Bronchial epithelial cell (primary cell): ENCODE measurements around the gene MRPS15. TPM values are rescaled to one million over a fixed set of nuclear protein-coding genes. Genes with fewer than 3 reads are reported as not detected.
"Not testable (repeated sequence)": the region's sequence is repeated elsewhere in the genome, so short reads cannot be mapped to it uniquely, and the experiment has no call there.

Source experiments
- DNase-seq: peaks from one replicate; pipeline ENCODE4 v3.0.0-alpha.2; 2010; ENCODE audit warnings: low read depth
- FAIRE-seq: peaks from 2 replicates; lab custom pipeline; 2011; peaks lifted over from hg19 to GRCh38; lab: Jason Lieb, UNC
- H3K27me3 ChIP-seq: 2 replicates; pipeline ENCODE4 v1.5.1; 2011; ENCODE audit warnings: low read length; ENCODE audit not compliant: control insufficient read depth, insufficient read depth
- H3K36me3 ChIP-seq: 2 replicates; pipeline ENCODE4 v1.5.1; 2011; ENCODE audit warnings: low read length; ENCODE audit not compliant: control insufficient read depth, insufficient read depth
- H3K4me3 ChIP-seq: 2 replicates; pipeline ENCODE4 v1.5.1; 2011; ENCODE audit warnings: mild to moderate bottlenecking, low read depth, low read length, control low read depth
- total RNA-seq: library from RNA; depleted of rRNA; stranded (reverse); fragments of >200 nt; gene quantifications from 2 replicates; pipeline ENCODE4 v1.2.1, GENCODE V29; 2014
- TF ChIP-seq, protein P1 (sequence below): IDR thresholded peaks from 2 replicates; pipeline ENCODE4 v1.5.1; 2011; ENCODE audit warnings: mild to moderate bottlenecking, moderate library complexity, low read length, control low read depth, inconsistent platforms; ENCODE audit not compliant: insufficient read depth, severe bottlenecking

MRPS15 gene
- total RNA-seq, 1 donor from 2014 or later: 64.5 TPM

DNA sequence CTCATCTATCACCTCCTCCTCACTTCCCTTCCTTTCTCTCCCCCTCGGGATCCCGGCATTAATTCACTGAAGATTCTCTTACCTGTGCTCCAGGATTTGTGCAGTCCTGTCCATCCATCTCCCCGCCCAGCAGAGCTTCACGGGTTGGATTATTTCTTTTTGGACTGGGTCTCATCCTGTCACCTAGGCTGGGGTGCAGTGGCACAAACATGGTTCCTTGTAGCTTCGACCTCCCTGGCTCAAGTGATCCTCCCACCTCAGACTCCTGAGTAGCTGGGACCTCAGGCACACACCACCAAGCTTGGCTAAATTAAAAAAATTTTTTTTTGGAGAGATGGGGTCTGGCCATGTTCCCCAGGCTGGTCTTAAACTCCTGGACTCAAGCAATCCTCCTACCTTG, 30.8 kb upstream of the MRPS15 start:
- H3K36me3 ChIP-seq: no peaks in the 10 kb centered on the region
- FAIRE-seq: no peak

DNA sequence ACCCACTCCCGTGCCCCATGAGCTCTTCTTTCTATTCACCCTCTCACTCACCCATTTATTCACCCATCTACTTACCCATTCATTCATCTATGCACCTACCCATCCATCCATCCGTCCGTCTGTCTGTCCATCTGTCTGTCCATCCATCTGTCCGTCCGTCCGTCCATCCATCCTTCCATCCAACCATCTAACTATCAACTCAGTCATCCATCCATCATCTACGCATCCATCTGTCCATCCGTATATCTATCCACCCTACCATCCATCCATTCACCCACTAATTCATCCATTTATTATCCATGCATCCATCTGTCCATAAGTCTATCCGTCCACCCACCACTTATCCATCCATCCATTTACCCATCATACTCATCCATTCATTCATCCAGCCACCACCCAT, 29.3 kb upstream of the MRPS15 start:
- FAIRE-seq (no peak), DNase-seq (no peak)
- H3K4me3 ChIP-seq: no peak overlapping the region
- H3K27me3 ChIP-seq: no peaks in the 10 kb centered on the region
- H3K36me3 ChIP-seq: no peaks in the 10 kb centered on the region
- TF ChIP-seq, protein P1, sequence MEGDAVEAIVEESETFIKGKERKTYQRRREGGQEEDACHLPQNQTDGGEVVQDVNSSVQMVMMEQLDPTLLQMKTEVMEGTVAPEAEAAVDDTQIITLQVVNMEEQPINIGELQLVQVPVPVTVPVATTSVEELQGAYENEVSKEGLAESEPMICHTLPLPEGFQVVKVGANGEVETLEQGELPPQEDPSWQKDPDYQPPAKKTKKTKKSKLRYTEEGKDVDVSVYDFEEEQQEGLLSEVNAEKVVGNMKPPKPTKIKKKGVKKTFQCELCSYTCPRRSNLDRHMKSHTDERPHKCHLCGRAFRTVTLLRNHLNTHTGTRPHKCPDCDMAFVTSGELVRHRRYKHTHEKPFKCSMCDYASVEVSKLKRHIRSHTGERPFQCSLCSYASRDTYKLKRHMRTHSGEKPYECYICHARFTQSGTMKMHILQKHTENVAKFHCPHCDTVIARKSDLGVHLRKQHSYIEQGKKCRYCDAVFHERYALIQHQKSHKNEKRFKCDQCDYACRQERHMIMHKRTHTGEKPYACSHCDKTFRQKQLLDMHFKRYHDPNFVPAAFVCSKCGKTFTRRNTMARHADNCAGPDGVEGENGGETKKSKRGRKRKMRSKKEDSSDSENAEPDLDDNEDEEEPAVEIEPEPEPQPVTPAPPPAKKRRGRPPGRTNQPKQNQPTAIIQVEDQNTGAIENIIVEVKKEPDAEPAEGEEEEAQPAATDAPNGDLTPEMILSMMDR: no peak

More for the DNA sequence above, 30.8 kb upstream of the MRPS15 start:
- H3K27me3 ChIP-seq: no peaks in the 10 kb centered on the region
- no peak for DNase-seq
- TF ChIP-seq, protein P1: no peak
- H3K4me3 ChIP-seq: no peak overlapping the region

DNA sequence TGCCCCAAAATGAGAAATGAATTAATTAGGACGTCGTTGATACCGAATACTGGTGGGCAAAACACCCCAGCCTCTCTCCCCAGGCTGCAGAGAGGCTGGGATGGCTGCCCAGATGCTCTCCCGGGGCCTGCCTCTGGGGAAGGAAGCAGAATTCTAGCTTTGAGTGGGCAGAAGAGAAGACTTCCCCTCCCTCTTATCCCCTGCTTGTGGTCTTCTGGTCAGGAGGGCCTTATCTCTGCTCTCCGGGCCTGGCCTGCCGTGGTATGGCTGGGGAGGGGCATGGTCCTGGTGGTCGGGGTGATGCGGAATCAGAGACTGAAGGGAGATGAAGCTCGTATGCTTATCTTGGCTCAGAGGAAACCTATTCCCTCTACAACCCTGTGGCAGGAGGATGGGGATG, 28.3 kb upstream of the MRPS15 start:
- FAIRE-seq: no peak
- no peaks in the 10 kb centered on the region for H3K36me3 ChIP-seq
- H3K4me3 ChIP-seq: no peak overlapping the region
- no peaks in the 10 kb centered on the region for H3K27me3 ChIP-seq
- TF ChIP-seq, protein P1: no peak
- DNase-seq: no peak

DNA sequence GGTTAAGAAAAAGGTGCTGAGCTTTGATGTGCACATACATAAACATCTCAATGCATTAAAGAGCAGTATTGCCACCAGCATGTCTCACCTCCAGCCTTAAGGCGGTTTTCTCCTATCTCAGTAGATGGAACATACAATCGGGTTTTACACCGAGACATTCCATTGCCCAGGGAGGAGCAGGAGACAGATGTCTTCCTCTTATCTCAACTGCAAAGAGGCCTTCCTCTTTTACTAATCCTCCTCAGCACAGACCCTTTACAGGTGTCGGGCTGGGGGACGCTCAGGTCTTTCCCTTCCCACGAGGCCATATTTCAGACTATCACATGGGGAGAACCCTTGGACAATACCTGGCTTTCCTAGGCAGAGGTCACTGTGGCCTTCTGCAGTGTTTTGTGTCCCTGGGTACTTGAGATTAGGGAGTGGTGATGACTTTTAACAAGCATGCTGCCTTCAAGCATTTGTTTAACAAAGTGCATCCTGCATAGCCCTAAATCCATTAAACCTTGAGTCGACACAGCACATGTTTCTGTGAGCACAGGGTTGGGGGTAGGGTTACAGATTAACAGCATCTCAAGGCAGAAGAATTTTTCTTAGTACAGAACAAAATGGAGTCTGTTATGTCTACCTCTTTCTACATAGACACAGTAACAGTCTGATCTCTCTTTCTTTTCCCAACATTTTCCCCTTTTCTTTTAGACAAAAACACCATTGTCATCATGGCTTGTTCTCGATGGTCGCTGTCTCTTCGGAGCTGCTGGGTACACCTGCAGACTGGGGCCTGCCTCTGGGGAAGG, 25.3 kb upstream of the MRPS15 start:
- not testable (repeated sequence) for H3K36me3 ChIP-seq, H3K4me3 ChIP-seq, H3K27me3 ChIP-seq, FAIRE-seq, DNase-seq

DNA sequence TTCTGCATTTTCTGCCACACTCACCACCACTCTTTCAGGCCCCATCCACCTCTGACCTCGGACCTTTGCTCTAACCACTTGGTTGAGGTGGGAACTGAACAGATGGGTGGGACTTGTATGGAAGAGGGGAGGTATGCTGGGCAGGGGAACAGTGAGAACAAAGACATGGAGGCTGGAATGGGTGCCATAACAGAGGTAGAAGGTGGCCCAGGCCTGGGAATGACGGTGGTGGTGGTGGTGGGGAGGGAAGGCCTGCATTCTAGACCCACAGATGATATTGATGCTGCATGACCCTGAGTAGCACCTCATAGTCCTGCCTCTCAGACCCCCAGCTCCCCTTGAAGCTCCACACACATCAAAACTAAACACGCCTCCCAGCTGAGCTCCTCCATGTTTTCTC, 23.7 kb upstream of the MRPS15 start:
- FAIRE-seq: no peak
- no peaks in the 10 kb centered on the region for H3K27me3 ChIP-seq

DNA sequence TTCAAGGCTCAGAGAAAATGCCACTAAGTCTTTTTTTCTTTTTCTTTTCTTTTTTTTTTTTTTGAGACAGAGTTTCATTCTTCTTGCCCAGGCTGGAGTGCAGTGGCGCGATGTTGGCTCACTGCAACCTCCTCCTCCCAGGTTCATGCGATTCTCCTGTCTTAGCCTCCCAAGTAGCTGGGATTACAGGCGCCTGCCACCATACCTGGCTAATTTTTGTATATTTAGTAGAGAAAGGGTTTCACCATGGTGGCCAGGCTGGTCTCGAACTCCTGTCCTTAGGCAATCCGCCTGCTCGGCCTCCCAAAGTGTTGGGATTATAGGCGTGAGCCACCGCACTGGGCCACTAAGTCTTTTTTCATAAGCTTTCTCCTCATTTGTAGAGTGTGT, 23.1 kb upstream of the MRPS15 start:
- not testable (repeated sequence) for H3K4me3 ChIP-seq, FAIRE-seq, H3K36me3 ChIP-seq, DNase-seq, H3K27me3 ChIP-seq

More for the DNA sequence above, 23.7 kb upstream of the MRPS15 start:
- H3K36me3 ChIP-seq: no peaks in the 10 kb centered on the region
- H3K4me3 ChIP-seq: no peak overlapping the region
- TF ChIP-seq, protein P1: no peak
- DNase-seq: no peak
